ENCODE data around the gene IL10.

The IL10 gene

GRCh38 chr1:206772243-206772937 lies at the start of gene IL10:
Gene IL10, minus strand, starts transcription at chr1:206772494. Its CDS starts 59 bp downstream, at chr1:206772435.
- DNase-seq: no peak

- DNase-seq: no peak
These were observed 49.2 kb upstream of the IL10 start for GRCh38 chr1:206821493-206821892.

- DNase-seq: peak; percentile 24
These were observed 44.3 kb upstream of the IL10 start for GRCh38 chr1:206816390-206817287.

- no peak for DNase-seq
These were observed 42.5 kb upstream of the IL10 start for GRCh38 chr1:206814716-206815341.

- DNase-seq: no peak
These were observed 40.2 kb upstream of the IL10 start for GRCh38 chr1:206812471-206812870.

GRCh38 chr1:206809504-206810084 lies 37.3 kb upstream of the IL10 start:
- peak; percentile 13 for DNase-seq

- DNase-seq: peak; percentile 22
These were observed 36.3 kb upstream of the IL10 start for GRCh38 chr1:206808615-206809014.

GRCh38 chr1:206805357-206805756 lies 33.1 kb upstream of the IL10 start:
- DNase-seq: no peak

GRCh38 chr1:206804156-206804737 lies 32.0 kb upstream of the IL10 start:
- no peak for DNase-seq

GRCh38 chr1:206803221-206803730 lies 31.0 kb upstream of the IL10 start:
- peak; percentile 78 for DNase-seq

- no peak for DNase-seq
These were observed 30.1 kb upstream of the IL10 start for GRCh38 chr1:206802401-206802800.

GRCh38 chr1:206801467-206801866 lies 29.2 kb upstream of the IL10 start:
- DNase-seq: no peak

- no peak for DNase-seq
These were observed 28.6 kb upstream of the IL10 start for GRCh38 chr1:206800891-206801290.

- DNase-seq: no peak
These were observed 28.1 kb upstream of the IL10 start for GRCh38 chr1:206800411-206800810.

GRCh38 chr1:206799311-206799710 lies 27.0 kb upstream of the IL10 start:
- no peak for DNase-seq

- DNase-seq: no peak
These were observed 26.2 kb upstream of the IL10 start for GRCh38 chr1:206798384-206798996.

GRCh38 chr1:206797534-206798383 lies 25.5 kb upstream of the IL10 start:
- DNase-seq: no peak

GRCh38 chr1:206796981-206797402 lies 24.7 kb upstream of the IL10 start:
- DNase-seq: no peak

- no peak for DNase-seq
These were observed 23.8 kb upstream of the IL10 start for GRCh38 chr1:206796116-206796515.

GRCh38 chr1:206794294-206794908 lies 22.1 kb upstream of the IL10 start:
- DNase-seq: peak; percentile 71

GRCh38 chr1:206793620-206794019 lies 21.3 kb upstream of the IL10 start:
- DNase-seq: no peak

Measured in stimulated activated naive CD4-positive, alpha-beta T cell treated with Interleukin-2 at 50 U/mL for 16 hours (primary cell).